ENCODE results near the gene SPATA20.

GRCh38 chr17:50587571-50587970 is 40.6 kb downstream of the SPATA20 start:
- TF ChIP-seq NR3C1 (CRISPR knock-in tag; conservative IDR thresholded peaks at IDR 0.05; ENCODE audit: low read depth): no peak
- TF ChIP-seq ESRRA (CRISPR knock-in tag; IDR thresholded peaks at IDR 0.05; ENCODE audit: borderline replicate concordance): no peak
- no peak for TF ChIP-seq KAT7 (CRISPR knock-in tag; IDR thresholded peaks at IDR 0.05; ENCODE audit: borderline replicate concordance)
- TF ChIP-seq E2F5 (CRISPR knock-in tag; IDR thresholded peaks at IDR 0.05): no peak
- TF ChIP-seq NR2C2 (CRISPR knock-in tag; IDR thresholded peaks at IDR 0.05): no peak
